GM19193 (cell line): ENCODE data around the gene LMNA.

Experiments
- POLR2A ChIP-seq: IDR thresholded peaks from 4 replicates; pipeline ENCODE4 v1.6.1; 2011; ENCODE audit not compliant: insufficient read depth, insufficient read length; ENCODE audit errors: extremely low read depth

The LMNA gene

GRCh38 chr1:156136970-156137483, 22.5 kb downstream of the LMNA start:
- TF ChIP-seq POLR2A, result no peak

DNA sequence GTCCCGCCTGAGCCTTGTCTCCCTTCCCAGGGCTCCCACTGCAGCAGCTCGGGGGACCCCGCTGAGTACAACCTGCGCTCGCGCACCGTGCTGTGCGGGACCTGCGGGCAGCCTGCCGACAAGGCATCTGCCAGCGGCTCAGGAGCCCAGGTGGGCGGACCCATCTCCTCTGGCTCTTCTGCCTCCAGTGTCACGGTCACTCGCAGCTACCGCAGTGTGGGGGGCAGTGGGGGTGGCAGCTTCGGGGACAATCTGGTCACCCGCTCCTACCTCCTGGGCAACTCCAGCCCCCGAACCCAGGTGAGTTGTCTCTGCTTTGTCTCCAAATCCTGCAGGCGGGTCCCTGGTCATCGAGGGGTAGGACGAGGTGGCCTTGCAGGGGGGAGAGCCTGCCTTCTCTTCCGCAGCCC, 24.0 kb downstream of the LMNA start:
- TF ChIP-seq POLR2A, result no peak

- TF ChIP-seq POLR2A, result peak; percentile 22
Measured at GRCh38 chr1:156140879-156141707, 26.6 kb downstream of the LMNA start.

GRCh38 chr1:156143765-156144489, 29.4 kb downstream of the LMNA start:
- no peak for TF ChIP-seq POLR2A

DNA sequence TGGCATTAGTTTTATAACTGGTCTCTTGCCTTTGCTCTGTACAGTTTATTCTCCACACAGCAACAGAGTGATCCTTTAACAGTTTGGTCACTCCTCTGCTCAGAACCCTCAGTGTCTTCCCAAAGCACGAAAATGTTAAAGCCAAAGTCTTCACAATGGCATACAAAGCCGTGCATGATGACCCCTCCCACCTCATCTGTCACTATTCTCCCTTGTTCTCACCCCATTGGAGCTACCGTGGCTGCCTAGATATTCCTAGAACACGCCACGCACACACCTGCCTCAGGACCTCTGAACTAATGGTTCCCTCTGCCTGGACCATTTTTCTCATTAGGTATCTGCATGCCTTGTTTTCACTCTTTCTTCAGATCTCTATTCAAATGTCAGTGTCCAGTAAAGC, 30.2 kb downstream of the LMNA start:
- TF ChIP-seq POLR2A, result no peak

DNA sequence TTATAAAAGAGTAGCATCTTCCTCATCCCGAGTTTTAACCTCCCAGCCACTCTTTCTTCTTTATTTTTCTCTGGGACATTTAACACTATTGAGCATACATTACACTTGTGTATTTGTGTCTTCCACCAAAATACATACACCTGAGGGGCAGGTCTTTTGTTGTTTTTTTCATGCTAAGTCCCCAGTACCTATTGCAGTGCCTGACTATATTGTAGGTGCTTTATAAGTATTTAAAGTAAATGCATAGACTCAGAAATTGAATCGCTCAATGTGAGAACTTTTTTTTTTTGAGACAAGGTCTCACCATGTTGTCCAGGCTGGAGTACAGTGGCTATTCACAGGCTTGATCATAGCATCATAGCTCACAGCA, 31.1 kb downstream of the LMNA start:
- no peak for TF ChIP-seq POLR2A

GRCh38 chr1:156146020-156146768, 31.7 kb downstream of the LMNA start:
- peak; percentile 28 for TF ChIP-seq POLR2A

DNA sequence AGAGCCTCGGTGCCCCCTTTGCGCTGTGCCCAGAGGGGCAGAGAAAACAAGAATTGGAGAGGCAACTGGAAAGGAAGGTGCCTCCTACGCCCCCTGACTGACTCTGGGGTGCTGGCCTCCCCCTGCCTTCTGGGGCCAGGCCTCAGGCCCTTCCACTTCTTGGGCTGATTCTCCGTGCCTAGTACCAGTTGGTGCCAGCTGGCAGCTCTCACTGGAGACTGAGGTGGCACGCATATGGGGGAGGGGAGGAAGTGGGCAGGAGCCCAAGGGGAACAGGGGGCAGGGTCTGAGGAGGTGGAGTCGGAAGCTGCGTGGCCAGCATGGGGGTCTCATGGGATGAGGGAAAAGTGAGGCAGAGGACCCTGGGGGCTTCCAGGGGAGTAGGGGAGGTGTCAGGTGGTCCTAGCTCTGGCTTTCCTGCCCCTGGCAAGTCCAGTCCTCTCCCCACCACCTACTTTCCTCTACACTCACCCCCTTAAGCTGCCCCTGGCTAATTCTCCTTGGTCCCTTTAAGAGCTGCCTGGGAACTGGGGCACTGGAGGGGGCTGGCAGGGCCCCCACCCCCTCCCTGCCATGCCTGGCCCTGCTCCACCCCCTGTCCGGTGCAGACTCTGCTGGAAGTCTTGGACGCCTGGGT, 32.4 kb downstream of the LMNA start:
- TF ChIP-seq POLR2A, result no peak

- TF ChIP-seq POLR2A, result peak; percentile 49
Measured at GRCh38 chr1:156148216-156148615, 33.7 kb downstream of the LMNA start.

GRCh38 chr1:156149374-156150332, 35.1 kb downstream of the LMNA start:
- TF ChIP-seq POLR2A, result peak; percentile 76

DNA sequence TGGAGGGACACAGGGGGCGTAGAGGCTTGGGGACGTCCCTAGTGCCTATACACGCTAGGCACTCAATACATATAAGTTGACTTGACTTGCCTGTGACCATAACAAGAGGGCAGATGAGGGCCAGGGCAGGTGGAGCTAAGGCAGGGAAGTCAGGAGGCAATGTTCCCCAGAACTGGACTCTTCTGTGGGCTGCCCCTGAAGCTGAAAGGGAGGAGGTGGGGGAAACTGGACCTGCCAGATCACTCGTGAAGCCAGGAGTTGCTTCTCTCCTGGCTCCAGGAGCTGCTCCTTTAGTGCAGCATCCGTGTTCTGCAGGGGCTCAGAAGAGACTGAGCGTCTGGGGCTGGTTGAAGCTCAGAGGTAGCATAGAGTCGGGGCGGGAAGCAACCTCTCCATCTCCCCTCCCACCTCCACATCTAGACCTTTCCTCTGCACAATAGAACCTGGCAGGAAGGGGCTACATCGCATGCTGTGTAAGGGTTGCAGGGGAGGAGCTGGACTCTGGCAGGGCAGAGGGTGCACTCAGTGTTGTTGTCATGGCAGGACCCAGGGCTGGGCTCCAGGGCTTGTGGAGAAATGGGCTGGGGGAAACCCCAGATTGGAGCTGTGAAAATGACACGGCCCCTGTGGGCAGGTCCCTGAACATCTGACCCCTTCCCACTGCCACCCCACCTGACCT, 36.0 kb downstream of the LMNA start:
- no peak for TF ChIP-seq POLR2A

GRCh38 chr1:156151093-156151688, 36.7 kb downstream of the LMNA start:
- TF ChIP-seq POLR2A, result no peak

DNA sequence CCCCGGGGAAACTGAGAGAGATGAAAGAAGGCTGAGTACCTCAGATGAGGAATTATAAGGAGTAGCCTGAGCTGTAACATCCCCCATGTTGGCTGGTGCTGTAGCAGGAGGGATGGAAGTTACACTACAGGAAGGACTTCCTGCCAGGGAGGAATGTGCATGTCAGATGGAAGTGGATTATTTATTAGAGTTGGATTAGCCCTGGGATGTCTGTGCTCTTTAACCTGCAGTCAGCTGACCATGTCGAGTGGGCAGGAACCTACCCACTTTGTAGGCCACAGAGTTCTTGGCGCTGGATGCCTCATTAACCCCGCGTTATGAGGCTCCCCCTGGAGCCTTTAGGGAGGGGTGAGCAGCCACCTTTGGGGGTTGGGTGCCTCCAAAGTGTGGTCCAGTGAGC, 38.1 kb downstream of the LMNA start:
- no peak for TF ChIP-seq POLR2A

GRCh38 chr1:156153362-156153761, 38.9 kb downstream of the LMNA start, which contains the start of gene SEMA4A:
SEMA4A (plus strand) TSS chr1:156153585; CDS start chr1:156154579, 994 bp downstream.
- TF ChIP-seq POLR2A, result no peak
